ENCODE results near the gene TMEM139.

DNA sequence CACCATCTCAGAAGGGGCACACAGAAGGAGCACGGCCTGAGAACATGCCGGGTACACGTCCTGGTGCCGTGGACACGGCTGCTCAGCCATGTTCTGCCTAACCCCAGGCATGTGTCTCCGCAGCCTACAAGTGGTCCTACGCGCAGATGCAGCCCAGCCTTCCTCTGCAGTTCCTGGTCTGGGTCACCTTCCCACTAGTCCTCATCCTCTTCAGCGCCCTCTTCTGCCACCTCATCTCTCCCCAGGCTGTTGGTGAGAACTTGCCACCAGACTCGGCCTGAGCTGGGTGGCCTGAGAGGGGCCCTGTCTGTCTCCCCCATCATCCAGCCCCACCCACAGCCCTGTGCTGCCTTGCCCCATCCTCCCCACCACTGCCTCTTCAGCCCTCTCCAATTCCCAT lies 36.5 kb downstream of the TMEM139 start:
- no peak for TF ChIP-seq ZSCAN18 (tag by site-specific recombination; IDR thresholded peaks at IDR 0.05)
- TF ChIP-seq, protein P1, sequence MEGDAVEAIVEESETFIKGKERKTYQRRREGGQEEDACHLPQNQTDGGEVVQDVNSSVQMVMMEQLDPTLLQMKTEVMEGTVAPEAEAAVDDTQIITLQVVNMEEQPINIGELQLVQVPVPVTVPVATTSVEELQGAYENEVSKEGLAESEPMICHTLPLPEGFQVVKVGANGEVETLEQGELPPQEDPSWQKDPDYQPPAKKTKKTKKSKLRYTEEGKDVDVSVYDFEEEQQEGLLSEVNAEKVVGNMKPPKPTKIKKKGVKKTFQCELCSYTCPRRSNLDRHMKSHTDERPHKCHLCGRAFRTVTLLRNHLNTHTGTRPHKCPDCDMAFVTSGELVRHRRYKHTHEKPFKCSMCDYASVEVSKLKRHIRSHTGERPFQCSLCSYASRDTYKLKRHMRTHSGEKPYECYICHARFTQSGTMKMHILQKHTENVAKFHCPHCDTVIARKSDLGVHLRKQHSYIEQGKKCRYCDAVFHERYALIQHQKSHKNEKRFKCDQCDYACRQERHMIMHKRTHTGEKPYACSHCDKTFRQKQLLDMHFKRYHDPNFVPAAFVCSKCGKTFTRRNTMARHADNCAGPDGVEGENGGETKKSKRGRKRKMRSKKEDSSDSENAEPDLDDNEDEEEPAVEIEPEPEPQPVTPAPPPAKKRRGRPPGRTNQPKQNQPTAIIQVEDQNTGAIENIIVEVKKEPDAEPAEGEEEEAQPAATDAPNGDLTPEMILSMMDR (tag by site-specific recombination; IDR thresholded peaks at IDR 0.05): no peak
- TF ChIP-seq, protein P2, sequence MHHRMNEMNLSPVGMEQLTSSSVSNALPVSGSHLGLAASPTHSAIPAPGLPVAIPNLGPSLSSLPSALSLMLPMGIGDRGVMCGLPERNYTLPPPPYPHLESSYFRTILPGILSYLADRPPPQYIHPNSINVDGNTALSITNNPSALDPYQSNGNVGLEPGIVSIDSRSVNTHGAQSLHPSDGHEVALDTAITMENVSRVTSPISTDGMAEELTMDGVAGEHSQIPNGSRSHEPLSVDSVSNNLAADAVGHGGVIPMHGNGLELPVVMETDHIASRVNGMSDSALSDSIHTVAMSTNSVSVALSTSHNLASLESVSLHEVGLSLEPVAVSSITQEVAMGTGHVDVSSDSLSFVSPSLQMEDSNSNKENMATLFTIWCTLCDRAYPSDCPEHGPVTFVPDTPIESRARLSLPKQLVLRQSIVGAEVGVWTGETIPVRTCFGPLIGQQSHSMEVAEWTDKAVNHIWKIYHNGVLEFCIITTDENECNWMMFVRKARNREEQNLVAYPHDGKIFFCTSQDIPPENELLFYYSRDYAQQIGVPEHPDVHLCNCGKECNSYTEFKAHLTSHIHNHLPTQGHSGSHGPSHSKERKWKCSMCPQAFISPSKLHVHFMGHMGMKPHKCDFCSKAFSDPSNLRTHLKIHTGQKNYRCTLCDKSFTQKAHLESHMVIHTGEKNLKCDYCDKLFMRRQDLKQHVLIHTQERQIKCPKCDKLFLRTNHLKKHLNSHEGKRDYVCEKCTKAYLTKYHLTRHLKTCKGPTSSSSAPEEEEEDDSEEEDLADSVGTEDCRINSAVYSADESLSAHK (tag by site-specific recombination; IDR thresholded peaks at IDR 0.05): no peak
- TF ChIP-seq ZNF530 (tag by site-specific recombination; IDR thresholded peaks at IDR 0.05; ENCODE audit: low read depth): no peak
- TF ChIP-seq ZNF561 (tag by site-specific recombination; IDR thresholded peaks at IDR 0.05; ENCODE audit: borderline replicate concordance): no peak
- TF ChIP-seq ZNF335 (tag by site-specific recombination; conservative IDR thresholded peaks at IDR 0.05): no peak
- TF ChIP-seq YY1 (tag by site-specific recombination; IDR thresholded peaks at IDR 0.05): no peak
- TF ChIP-seq ZNF645 (tag by site-specific recombination; IDR thresholded peaks at IDR 0.05): no peak
- no peak for TF ChIP-seq KLF8 (tag by site-specific recombination; IDR thresholded peaks at IDR 0.05)

Data from HEK293 (cell line).